ENCODE data around the gene ENPP3.

Gene ENPP3

GRCh38 chr6:131683479-131683878 lies 46.4 kb downstream of the ENPP3 start:
- H3K4me2 ChIP-seq (ENCODE audit: insufficient read depth, low read length): no peak overlapping the region
- DNase-seq (no peak), ATAC-seq (ENCODE audit: insufficient read depth, low read depth) (no peak)
- no peaks in the 10 kb centered on the region for H3K9me3 ChIP-seq (ENCODE audit: insufficient read depth, low read length, severe bottlenecking)
- no peaks in the 10 kb centered on the region for H3K4me1 ChIP-seq (ENCODE audit: insufficient read depth, low read length)
- no peaks in the 10 kb centered on the region for H4K20me1 ChIP-seq (ENCODE audit: insufficient read depth, low read length)
- no peaks in the 10 kb centered on the region for H3K27me3 ChIP-seq (ENCODE audit: insufficient read depth, low read length, poor library complexity)
- H3K4me3 ChIP-seq (ENCODE audit: low read depth in 1 of 2, low read length in 2 of 2): no peak overlapping the region
- H3K36me3 ChIP-seq (ENCODE audit: insufficient read depth, low read length): no peaks in the 10 kb centered on the region
- no peaks in the 10 kb centered on the region for H3K79me2 ChIP-seq (ENCODE audit: insufficient read depth, low read length)
- no peak overlapping the region for H2AFZ ChIP-seq (ENCODE audit: low read depth, low read length)
- H3K9ac ChIP-seq (ENCODE audit: low read depth, low read length): no peak overlapping the region
- TF ChIP-seq EZH2 (IDR thresholded peaks at IDR 0.05; ENCODE audit: borderline replicate concordance, low read depth, low read length, severe bottlenecking): no peak
- TF ChIP-seq, protein P1, sequence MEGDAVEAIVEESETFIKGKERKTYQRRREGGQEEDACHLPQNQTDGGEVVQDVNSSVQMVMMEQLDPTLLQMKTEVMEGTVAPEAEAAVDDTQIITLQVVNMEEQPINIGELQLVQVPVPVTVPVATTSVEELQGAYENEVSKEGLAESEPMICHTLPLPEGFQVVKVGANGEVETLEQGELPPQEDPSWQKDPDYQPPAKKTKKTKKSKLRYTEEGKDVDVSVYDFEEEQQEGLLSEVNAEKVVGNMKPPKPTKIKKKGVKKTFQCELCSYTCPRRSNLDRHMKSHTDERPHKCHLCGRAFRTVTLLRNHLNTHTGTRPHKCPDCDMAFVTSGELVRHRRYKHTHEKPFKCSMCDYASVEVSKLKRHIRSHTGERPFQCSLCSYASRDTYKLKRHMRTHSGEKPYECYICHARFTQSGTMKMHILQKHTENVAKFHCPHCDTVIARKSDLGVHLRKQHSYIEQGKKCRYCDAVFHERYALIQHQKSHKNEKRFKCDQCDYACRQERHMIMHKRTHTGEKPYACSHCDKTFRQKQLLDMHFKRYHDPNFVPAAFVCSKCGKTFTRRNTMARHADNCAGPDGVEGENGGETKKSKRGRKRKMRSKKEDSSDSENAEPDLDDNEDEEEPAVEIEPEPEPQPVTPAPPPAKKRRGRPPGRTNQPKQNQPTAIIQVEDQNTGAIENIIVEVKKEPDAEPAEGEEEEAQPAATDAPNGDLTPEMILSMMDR (IDR thresholded peaks at IDR 0.05; ENCODE audit: borderline replicate concordance, extremely low read depth, low read length, poor library complexity, severe bottlenecking): no peak
- no peak overlapping the region for H3K27ac ChIP-seq (ENCODE audit: low read length)

- no peaks in the 10 kb centered on the region for H3K36me3 ChIP-seq (ENCODE audit: insufficient read depth, low read length)
- no peak overlapping the region for H3K4me3 ChIP-seq (ENCODE audit: low read depth in 1 of 2, low read length in 2 of 2)
- H2AFZ ChIP-seq (ENCODE audit: low read depth, low read length): no peak overlapping the region
- no peaks in the 10 kb centered on the region for H4K20me1 ChIP-seq (ENCODE audit: insufficient read depth, low read length)
- no peak for TF ChIP-seq EZH2 (IDR thresholded peaks at IDR 0.05; ENCODE audit: borderline replicate concordance, low read depth, low read length, severe bottlenecking)
- TF ChIP-seq, protein P1 (IDR thresholded peaks at IDR 0.05; ENCODE audit: borderline replicate concordance, extremely low read depth, low read length, poor library complexity, severe bottlenecking): no peak
- H3K79me2 ChIP-seq (ENCODE audit: insufficient read depth, low read length): no peaks in the 10 kb centered on the region
- H3K27ac ChIP-seq (ENCODE audit: low read length): no peak overlapping the region
- no peak for DNase-seq
- H3K4me1 ChIP-seq (ENCODE audit: insufficient read depth, low read length): no peaks in the 10 kb centered on the region
- H3K9me3 ChIP-seq (ENCODE audit: insufficient read depth, low read length, severe bottlenecking): no peaks in the 10 kb centered on the region
- ATAC-seq (ENCODE audit: insufficient read depth, low read depth): no peak
- no peak overlapping the region for H3K4me2 ChIP-seq (ENCODE audit: insufficient read depth, low read length)
- H3K9ac ChIP-seq (ENCODE audit: low read depth, low read length): no peak overlapping the region
- no peaks in the 10 kb centered on the region for H3K27me3 ChIP-seq (ENCODE audit: insufficient read depth, low read length, poor library complexity)
These were observed 48.2 kb downstream of the ENPP3 start for GRCh38 chr6:131685266-131685780.

DNA sequence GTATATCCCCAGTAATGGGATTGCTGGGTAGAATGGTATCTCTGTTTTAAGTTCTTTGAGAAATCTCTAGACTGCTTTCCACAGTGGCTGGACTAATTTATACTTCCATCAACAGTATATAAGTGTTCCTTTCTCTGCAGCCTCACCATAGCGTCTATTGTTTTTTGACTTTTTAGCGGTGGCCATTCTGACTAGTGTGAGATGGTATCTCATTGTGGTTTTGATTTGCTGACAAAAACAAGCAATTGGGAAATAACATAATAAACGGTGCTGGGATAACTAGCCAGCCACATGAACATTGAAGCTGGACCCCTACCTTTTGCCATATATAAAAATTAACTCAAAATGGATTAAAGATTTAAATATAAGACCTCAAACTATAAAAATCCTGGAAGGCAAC lies 49.9 kb downstream of the ENPP3 start:
- H3K36me3 ChIP-seq (ENCODE audit: insufficient read depth, low read length): no peaks in the 10 kb centered on the region
- ATAC-seq (ENCODE audit: insufficient read depth, low read depth) (no peak), DNase-seq (no peak)
- H3K4me3 ChIP-seq (ENCODE audit: low read depth in 1 of 2, low read length in 2 of 2): no peak overlapping the region
- TF ChIP-seq, protein P1 (IDR thresholded peaks at IDR 0.05; ENCODE audit: borderline replicate concordance, extremely low read depth, low read length, poor library complexity, severe bottlenecking): no peak
- TF ChIP-seq EZH2 (IDR thresholded peaks at IDR 0.05; ENCODE audit: borderline replicate concordance, low read depth, low read length, severe bottlenecking): no peak
- H3K4me2 ChIP-seq (ENCODE audit: insufficient read depth, low read length): no peak overlapping the region
- no peak overlapping the region for H2AFZ ChIP-seq (ENCODE audit: low read depth, low read length)
- H3K9me3 ChIP-seq (ENCODE audit: insufficient read depth, low read length, severe bottlenecking): no peaks in the 10 kb centered on the region
- H3K27me3 ChIP-seq (ENCODE audit: insufficient read depth, low read length, poor library complexity): no peaks in the 10 kb centered on the region
- H3K27ac ChIP-seq (ENCODE audit: low read length): no peak overlapping the region
- no peak overlapping the region for H3K9ac ChIP-seq (ENCODE audit: low read depth, low read length)
- H3K79me2 ChIP-seq (ENCODE audit: insufficient read depth, low read length): no peaks in the 10 kb centered on the region
- no peaks in the 10 kb centered on the region for H4K20me1 ChIP-seq (ENCODE audit: insufficient read depth, low read length)
- no peaks in the 10 kb centered on the region for H3K4me1 ChIP-seq (ENCODE audit: insufficient read depth, low read length)

DNA sequence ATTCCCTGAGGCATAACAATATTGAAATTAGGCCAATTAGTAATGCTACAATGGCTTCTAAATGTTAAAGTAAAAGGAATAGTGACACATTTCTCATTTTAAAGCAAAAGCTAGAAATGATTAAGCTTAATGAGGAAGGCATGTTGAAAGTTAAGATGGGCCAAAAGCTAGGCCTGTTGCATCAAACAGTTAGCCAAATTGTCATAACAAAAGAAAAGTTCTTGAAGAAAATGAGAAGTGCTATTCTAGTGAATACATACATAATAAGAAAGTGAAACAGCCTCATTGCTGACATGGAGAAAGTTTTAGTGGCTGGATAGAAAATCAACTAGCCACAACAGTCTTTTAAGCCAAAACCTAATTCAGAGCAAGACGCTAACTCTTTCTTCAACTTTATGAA lies 51.2 kb downstream of the ENPP3 start:
- TF ChIP-seq EZH2 (IDR thresholded peaks at IDR 0.05; ENCODE audit: borderline replicate concordance, low read depth, low read length, severe bottlenecking): no peak
- TF ChIP-seq, protein P1 (IDR thresholded peaks at IDR 0.05; ENCODE audit: borderline replicate concordance, extremely low read depth, low read length, poor library complexity, severe bottlenecking): no peak
- Histone ChIP-seq H3K9me3 (ENCODE audit: insufficient read depth, low read length, severe bottlenecking) (no peaks in the 10 kb centered on the region), H3K4me1 (ENCODE audit: insufficient read depth, low read length) (no peaks in the 10 kb centered on the region), H3K4me2 (ENCODE audit: insufficient read depth, low read length) (no peak overlapping the region), H3K4me3 (ENCODE audit: low read depth in 1 of 2, low read length in 2 of 2) (no peak overlapping the region), H3K36me3 (ENCODE audit: insufficient read depth, low read length) (no peaks in the 10 kb centered on the region), H3K27ac (ENCODE audit: low read length) (no peak overlapping the region), H3K79me2 (ENCODE audit: insufficient read depth, low read length) (no peaks in the 10 kb centered on the region), H3K9ac (ENCODE audit: low read depth, low read length) (no peak overlapping the region), H4K20me1 (ENCODE audit: insufficient read depth, low read length) (no peaks in the 10 kb centered on the region), H2AFZ (ENCODE audit: low read depth, low read length) (no peak overlapping the region), H3K27me3 (ENCODE audit: insufficient read depth, low read length, poor library complexity) (no peaks in the 10 kb centered on the region)
- ATAC-seq (ENCODE audit: insufficient read depth, low read depth) (no peak), DNase-seq (no peak)

Data from DND-41 (cell line).